Measurements from ENCODE around the gene CLIP2. TPM values are rescaled to one million over a fixed set of nuclear protein-coding genes. Genes with fewer than 3 reads are reported as not detected.

The CLIP2 gene
- total RNA-seq, 4 donors from 2014 or later: 25.5 to 44.3 (median 37.1) TPM

- Histone ChIP-seq H3K4me3 (no peak overlapping the region), H3K36me3 (no peaks in the 10 kb centered on the region), H3K27ac (replicated peaks in 1 of 4) (no peak overlapping the region), H3K27me3 (no peaks in the 10 kb centered on the region), H3K4me1 (peaks cover 13 to 20% (median 15%) of the 10 kb centered on the region in 4 donors), H3K9me3 (no peaks in the 10 kb centered on the region)
- 91% methylated on average over 8 of the region's 8 CpGs for WGBS
- no peak for DNase-seq (ENCODE audit: extremely low spot score)
- no peak for TF ChIP-seq CTCF (IDR thresholded peaks at IDR 0.05)
- no peak for TF ChIP-seq EP300 (IDR thresholded peaks at IDR 0.05)
- no peak for TF ChIP-seq POLR2A (IDR thresholded peaks at IDR 0.05; ENCODE audit: low read depth)
- no peak for TF ChIP-seq POLR2AphosphoS5 (IDR thresholded peaks at IDR 0.05)
- intact Hi-C loops (cut with DNase I): no loop called here
Observed at GRCh38 chr7:74280985-74281384, 8.2 kb upstream of the CLIP2 start.

DNA sequence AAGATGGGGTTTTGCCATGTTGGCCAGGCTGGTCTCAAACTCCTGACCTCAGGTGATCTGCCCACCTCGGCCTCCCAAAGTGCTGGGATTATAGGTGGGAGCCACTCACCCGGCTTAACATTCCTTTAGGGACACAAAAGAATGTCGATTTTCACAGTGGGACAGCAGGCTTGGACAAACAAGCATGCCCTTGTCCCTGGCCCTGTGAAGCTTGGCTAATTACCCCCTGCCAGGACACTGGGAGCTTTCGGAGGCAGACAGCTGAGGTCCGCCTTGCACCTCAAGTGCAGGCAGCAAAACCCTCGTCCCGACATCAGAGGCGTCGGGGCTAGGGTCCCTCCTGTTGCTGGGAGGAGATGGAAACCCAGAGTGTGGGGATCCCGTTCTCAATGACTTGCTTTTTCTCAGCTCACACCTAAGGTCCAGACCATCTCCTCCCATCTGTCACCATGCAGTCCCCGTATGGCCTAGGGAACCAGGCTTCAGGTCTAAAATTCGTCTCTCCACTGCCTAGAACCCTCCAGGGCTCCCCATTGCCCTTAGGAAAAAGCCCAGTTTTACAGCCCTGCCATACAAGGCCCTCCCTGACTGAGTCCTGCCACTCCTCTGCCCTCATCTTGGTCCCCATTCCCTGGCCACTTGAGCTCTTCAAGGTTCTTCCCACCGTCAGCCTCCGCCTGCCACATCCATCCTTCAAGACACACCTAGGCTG, 6.3 kb upstream of the CLIP2 start:
- DNase-seq (ENCODE audit: extremely low spot score): no peak
- TF ChIP-seq POLR2A (IDR thresholded peaks at IDR 0.05; ENCODE audit: low read depth) (no peak), POLR2AphosphoS5 (IDR thresholded peaks at IDR 0.05) (no peak), EP300 (IDR thresholded peaks at IDR 0.05) (no peak)
- no peaks in the 10 kb centered on the region for H3K9me3 ChIP-seq
- H3K27ac ChIP-seq (replicated peaks in 1 of 4): no peak overlapping the region
- WGBS: 85% methylated on average over 14 of the region's 14 CpGs
- peaks cover 15 to 20% (median 17%) of the 10 kb centered on the region in 4 donors for H3K4me1 ChIP-seq
- H3K27me3 ChIP-seq: no peaks in the 10 kb centered on the region
- intact Hi-C loops (cut with DNase I): no loop called here
- H3K36me3 ChIP-seq: no peaks in the 10 kb centered on the region
- H3K4me3 ChIP-seq: no peak overlapping the region

GRCh38 chr7:74283858-74284447, 5.3 kb upstream of the CLIP2 start:
- no peak for TF ChIP-seq EP300 (IDR thresholded peaks at IDR 0.05)
- no peak for TF ChIP-seq POLR2AphosphoS5 (IDR thresholded peaks at IDR 0.05)
- no peak for TF ChIP-seq POLR2A (IDR thresholded peaks at IDR 0.05; ENCODE audit: low read depth)
- no peak for TF ChIP-seq CTCF (IDR thresholded peaks at IDR 0.05)
- Histone ChIP-seq H3K4me3 (no peak overlapping the region), H3K36me3 (no peaks in the 10 kb centered on the region), H3K9me3 (no peaks in the 10 kb centered on the region), H3K27ac (replicated peaks in 1 of 4) (no peak overlapping the region), H3K27me3 (no peaks in the 10 kb centered on the region), H3K4me1 (peaks cover 24 to 30% (median 26%) of the 10 kb centered on the region in 4 donors)
- intact Hi-C loops (cut with DNase I): no loop called here
- WGBS: 65% methylated on average over 9 of the region's 9 CpGs
- DNase-seq (ENCODE audit: extremely low spot score): no peak

DNA sequence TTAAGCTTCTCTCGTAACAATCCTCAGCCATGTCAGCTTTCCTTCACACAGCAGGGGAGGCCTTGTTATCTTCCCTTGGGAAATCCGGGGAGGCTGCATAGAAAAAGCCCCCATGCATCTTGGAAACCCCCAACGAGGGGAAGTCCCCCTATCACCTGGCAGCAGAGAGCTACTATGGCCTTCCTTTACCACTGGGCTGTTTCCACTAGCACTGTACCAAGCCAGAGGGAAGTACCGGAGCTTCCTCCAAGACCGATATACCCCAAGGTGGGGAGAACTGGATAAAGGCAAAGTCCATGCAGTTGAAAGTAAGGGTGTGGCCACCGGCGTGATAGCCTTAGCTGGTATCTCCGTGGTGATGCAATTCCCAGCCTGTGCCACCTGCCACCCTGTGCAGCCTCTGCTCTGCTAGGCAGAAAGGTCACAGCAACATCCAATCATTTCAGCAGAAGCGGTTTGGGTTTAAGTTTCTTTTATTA, 4.4 kb upstream of the CLIP2 start:
- Histone ChIP-seq H3K36me3 (no peaks in the 10 kb centered on the region), H3K9me3 (no peaks in the 10 kb centered on the region), H3K27me3 (no peaks in the 10 kb centered on the region), H3K27ac (replicated peaks in 1 of 4) (no peak overlapping the region), H3K4me1 (peaks cover 20 to 23% (median 23%) of the 10 kb centered on the region in 4 donors), H3K4me3 (no peak overlapping the region)
- no peak for TF ChIP-seq POLR2AphosphoS5 (IDR thresholded peaks at IDR 0.05)
- no peak for TF ChIP-seq CTCF (IDR thresholded peaks at IDR 0.05)
- TF ChIP-seq EP300 (IDR thresholded peaks at IDR 0.05): no peak
- no peak for TF ChIP-seq POLR2A (IDR thresholded peaks at IDR 0.05; ENCODE audit: low read depth)
- WGBS: 68% methylated on average over 6 of the region's 9 CpGs
- no peak for DNase-seq (ENCODE audit: extremely low spot score)
- intact Hi-C loops (cut with DNase I): no loop called here

- no peak for DNase-seq (ENCODE audit: extremely low spot score)
- Histone ChIP-seq H3K36me3 (no peaks in the 10 kb centered on the region), H3K4me3 (no peak overlapping the region), H3K27me3 (no peaks in the 10 kb centered on the region), H3K27ac (replicated peaks in 1 of 4) (no peak overlapping the region), H3K9me3 (no peaks in the 10 kb centered on the region), H3K4me1 (peaks cover 19 to 31% (median 27%) of the 10 kb centered on the region in 4 donors)
- 80% methylated on average over 11 of the region's 11 CpGs for WGBS
- TF ChIP-seq POLR2AphosphoS5 (IDR thresholded peaks at IDR 0.05) (no peak), CTCF (IDR thresholded peaks at IDR 0.05) (no peak), POLR2A (IDR thresholded peaks at IDR 0.05; ENCODE audit: low read depth) (no peak), EP300 (IDR thresholded peaks at IDR 0.05) (no peak)
- intact Hi-C loops (cut with DNase I): no loop called here
Observed at GRCh38 chr7:74286131-74286530, 3.1 kb upstream of the CLIP2 start.

All from esophagus muscularis mucosa (tissue), 4 donors.